Tibial artery (tissue), 4 donors: ENCODE measurements around the gene C10orf90.
"Not testable (repeated sequence)": the region's sequence is repeated elsewhere in the genome, so short reads cannot be mapped to it uniquely, and the experiment has no call there.

Experiments
- DNase-seq, 2 donors: peaks; one replicate each; pipeline ENCODE4 v3.0.0-alpha.2; 2019
- H3K27ac ChIP-seq, 2 donors: fragments of 200-600 bp; sonication (generic) in 1 of 2; 1 replicate in 1 of 2; 2 replicates in 1 of 2; pipeline ENCODE4 v1.5.1; 2018 to 2019; ENCODE audit warnings: mild to moderate bottlenecking in 1 of 2
- H3K27me3 ChIP-seq, 2 donors: fragments of 200-600 bp; sonication (generic) in 1 of 2; one replicate each; pipeline versions ENCODE4 v1.5.1 to v1.6.0; 2016 to 2019
- H3K36me3 ChIP-seq, 3 donors: fragments of 200-600 bp; sonication (generic) in 2 of 3; one replicate each; pipeline ENCODE4 v1.5.1; 2016 to 2019; ENCODE audit warnings: mild to moderate bottlenecking in 2 of 3
- H3K4me1 ChIP-seq, 4 donors: fragments of 200-600 bp; sonication (generic) in 2 of 4; 1 replicate in 3 of 4; 2 replicates in 1 of 4; pipeline ENCODE4 v1.5.1; 2016 to 2019
- H3K4me3 ChIP-seq, 2 donors: fragments of 200-600 bp; sonication (generic) in 1 of 2; 1 replicate in 1 of 2; 2 replicates in 1 of 2; pipeline ENCODE4 v1.5.1; 2018 to 2019; ENCODE audit warnings: mild to moderate bottlenecking in 2 of 2
- H3K9me3 ChIP-seq, 3 donors: fragments of 200-600 bp; sonication (generic) in 1 of 3; one replicate each; pipeline ENCODE4 v1.5.1; 2016 to 2019
- intact Hi-C: fragments of 100-400 bp; cut with DNase I; formaldehyde crosslinking; loops from one replicate; pipeline ENCODE4 v1.15.0; 2023; ENCODE audit warnings: low total_unique reads
- TF ChIP-seq, protein P1 (sequence below), 2 experiments: fragments of 200-600 bp in 1 of 2; fragments of 450-650 bp in 1 of 2; IDR thresholded peaks; one replicate each; pipeline ENCODE4 v1.5.1; 2017 to 2019; ENCODE audit warnings: antibody characterized with exemption in 2 of 2, mild to moderate bottlenecking in 1 of 2, moderate library complexity in 1 of 2

Gene C10orf90

DNA sequence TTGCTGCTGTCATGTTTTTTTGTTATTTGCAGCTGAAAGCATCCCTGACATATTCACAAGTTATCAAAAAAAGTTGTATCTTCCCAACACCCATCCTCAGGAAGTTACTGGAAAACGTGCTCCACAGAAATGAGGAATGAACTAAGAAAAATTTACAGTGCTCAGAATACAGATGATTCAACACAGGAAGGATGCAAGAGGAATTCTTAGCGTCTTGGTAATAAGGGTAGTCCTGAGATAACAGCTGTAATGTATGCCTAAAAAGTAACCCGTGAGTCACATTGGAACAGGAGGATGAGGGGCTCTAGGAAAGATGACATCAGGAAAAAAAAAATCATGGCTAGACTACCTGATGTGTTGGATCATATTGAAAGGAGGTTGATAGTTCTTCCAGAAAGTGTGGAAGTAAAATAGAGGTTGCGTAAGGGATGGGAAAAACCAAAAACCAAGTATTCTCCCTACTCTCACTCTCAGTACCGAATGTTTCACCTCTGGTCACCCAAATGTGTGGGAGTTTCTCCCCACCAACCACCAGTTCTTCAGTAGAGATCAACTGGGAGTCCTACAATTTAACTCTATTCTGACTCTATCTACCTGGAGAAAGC lies 286.1 kb downstream of the C10orf90 start:
- intact Hi-C loops, result no loop called here
- Histone ChIP-seq H3K27ac (no peak overlapping the region), H3K4me1 (peaks cover 0 to 20% (median 11%) of the 10 kb centered on the region in 4 donors), H3K36me3 (no peaks in the 10 kb centered on the region), H3K4me3 (no peak overlapping the region), H3K9me3 (no peaks in the 10 kb centered on the region), H3K27me3 (no peaks in the 10 kb centered on the region)
- TF ChIP-seq, protein P1, sequence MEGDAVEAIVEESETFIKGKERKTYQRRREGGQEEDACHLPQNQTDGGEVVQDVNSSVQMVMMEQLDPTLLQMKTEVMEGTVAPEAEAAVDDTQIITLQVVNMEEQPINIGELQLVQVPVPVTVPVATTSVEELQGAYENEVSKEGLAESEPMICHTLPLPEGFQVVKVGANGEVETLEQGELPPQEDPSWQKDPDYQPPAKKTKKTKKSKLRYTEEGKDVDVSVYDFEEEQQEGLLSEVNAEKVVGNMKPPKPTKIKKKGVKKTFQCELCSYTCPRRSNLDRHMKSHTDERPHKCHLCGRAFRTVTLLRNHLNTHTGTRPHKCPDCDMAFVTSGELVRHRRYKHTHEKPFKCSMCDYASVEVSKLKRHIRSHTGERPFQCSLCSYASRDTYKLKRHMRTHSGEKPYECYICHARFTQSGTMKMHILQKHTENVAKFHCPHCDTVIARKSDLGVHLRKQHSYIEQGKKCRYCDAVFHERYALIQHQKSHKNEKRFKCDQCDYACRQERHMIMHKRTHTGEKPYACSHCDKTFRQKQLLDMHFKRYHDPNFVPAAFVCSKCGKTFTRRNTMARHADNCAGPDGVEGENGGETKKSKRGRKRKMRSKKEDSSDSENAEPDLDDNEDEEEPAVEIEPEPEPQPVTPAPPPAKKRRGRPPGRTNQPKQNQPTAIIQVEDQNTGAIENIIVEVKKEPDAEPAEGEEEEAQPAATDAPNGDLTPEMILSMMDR (IDR thresholded peaks at IDR 0.05), result no peak
- DNase-seq, result no peak

DNA sequence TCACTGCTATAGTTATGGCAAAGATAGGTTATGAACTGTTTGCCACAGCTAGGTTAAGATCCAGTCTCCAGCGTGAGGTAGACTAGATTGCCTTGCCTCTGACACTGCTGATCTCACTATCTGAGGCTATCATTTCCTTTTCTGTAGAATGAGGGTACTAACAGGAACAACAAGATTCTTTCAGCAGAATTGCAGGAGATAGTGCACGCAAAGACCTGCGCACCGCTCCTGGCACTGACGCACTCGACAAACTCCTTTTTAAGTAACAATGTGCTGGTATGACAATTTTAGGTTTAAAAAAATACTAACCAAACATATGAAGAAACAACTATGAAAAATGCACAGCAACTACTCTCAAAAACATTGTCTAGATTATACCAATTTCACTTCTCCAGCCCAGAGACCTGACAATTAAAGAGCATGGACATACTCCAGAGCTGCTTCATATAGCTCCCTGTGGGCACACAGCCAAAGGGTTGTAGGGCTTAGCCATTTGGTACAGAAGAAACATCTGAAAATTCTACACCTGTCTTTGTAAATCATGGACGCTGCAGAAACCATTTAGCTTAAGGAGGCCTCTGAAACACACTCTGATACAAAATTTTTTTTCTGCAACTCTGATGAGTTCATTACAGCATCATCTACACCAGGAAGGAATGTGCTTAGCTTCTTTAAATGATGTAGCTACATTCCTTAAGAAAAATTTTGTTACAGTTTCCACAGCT lies 290.0 kb downstream of the C10orf90 start:
- Histone ChIP-seq H3K4me3 (no peak overlapping the region), H3K36me3 (no peaks in the 10 kb centered on the region), H3K4me1 (no peaks in the 10 kb centered on the region), H3K9me3 (no peaks in the 10 kb centered on the region), H3K27me3 (no peaks in the 10 kb centered on the region), H3K27ac (no peak overlapping the region)
- DNase-seq, result no peak
- intact Hi-C loops, result no loop called here
- TF ChIP-seq, protein P1 (IDR thresholded peaks at IDR 0.05), result no peak

DNA sequence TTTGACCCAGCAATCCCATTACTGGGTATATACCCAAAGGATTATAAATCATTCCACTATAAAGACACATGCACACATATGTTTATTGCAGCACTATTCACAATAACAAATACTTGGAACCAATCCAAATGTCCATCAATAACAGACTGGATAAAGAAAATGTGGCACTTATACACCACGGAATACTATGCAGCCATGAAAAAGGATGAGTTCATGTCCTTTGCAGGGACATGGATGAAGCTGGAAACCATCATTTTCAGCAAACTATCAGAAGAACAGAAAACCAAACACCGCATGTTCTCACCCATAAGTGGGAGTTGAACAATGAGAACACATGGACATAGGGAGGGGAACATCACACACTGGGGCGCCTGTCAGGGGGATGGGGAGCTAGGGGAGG lies 291.3 kb downstream of the C10orf90 start:
- H3K27me3 ChIP-seq, DNase-seq, H3K4me1 ChIP-seq, intact Hi-C loops, H3K27ac ChIP-seq, H3K36me3 ChIP-seq, H3K4me3 ChIP-seq, H3K9me3 ChIP-seq: not testable (repeated sequence)

DNA sequence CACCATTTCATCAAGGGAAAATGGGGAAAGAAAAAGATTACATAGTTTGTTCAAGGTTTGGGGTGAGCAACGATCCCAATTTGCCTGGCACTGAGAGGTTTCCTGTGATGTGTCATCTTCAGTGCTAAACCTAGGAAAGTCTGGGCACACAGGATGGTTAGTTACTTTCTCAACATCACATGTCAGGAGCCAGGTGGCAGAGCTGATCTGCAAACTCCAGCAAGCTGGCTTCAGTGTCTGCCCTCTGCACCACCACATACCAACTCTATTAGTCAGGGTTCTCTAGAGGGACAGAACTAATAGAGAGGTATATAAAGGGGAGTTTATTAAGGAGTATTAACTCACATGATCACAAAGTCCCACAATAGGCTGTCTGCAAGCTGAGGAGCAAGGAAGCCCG lies 293.5 kb downstream of the C10orf90 start:
- TF ChIP-seq, protein P1 (IDR thresholded peaks at IDR 0.05), result no peak
- no peaks in the 10 kb centered on the region for H3K27me3 ChIP-seq
- no peaks in the 10 kb centered on the region for H3K36me3 ChIP-seq
- peaks cover 0 to 13% (median 2%) of the 10 kb centered on the region in 4 donors for H3K4me1 ChIP-seq
- DNase-seq, result no peak
- no peaks in the 10 kb centered on the region for H3K9me3 ChIP-seq
- no peak overlapping the region for H3K4me3 ChIP-seq
- intact Hi-C loops, result no loop called here
- H3K27ac ChIP-seq, result no peak overlapping the region

DNA sequence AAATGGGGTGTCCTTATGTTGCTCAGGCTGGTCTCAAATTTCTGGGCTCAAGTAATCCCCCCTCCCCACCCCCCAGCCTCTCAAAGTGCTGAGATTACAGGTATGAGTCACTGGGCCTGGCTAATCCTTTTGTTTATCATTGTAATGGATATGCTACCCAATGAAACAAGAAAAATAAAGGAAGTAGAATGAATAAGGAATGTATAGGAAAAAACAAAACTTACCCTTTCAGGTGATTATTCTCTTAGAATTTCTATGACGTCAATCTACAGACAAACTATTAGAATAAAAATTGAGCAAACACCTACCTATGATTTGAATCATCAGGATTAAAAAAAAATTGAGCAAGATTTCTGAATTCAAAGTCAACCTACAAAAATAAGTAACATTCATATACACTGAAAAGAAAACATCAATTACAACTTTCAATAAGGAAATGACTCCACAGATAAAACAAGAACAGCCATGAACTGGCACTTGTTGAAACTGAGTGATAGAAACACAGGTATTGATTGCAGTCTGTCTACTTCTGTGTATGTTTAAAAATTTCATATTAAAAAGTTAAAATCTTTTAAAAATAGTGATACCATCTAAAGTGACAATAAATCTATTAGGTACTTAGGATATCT lies 294.5 kb downstream of the C10orf90 start:
- Histone ChIP-seq H3K4me3 (no peak overlapping the region), H3K36me3 (no peaks in the 10 kb centered on the region), H3K27me3 (no peaks in the 10 kb centered on the region), H3K9me3 (no peaks in the 10 kb centered on the region), H3K27ac (no peak overlapping the region), H3K4me1 (peaks cover 0 to 13% (median 2%) of the 10 kb centered on the region in 4 donors)
- no peak for DNase-seq
- TF ChIP-seq, protein P1 (IDR thresholded peaks at IDR 0.05), result no peak
- intact Hi-C loops, result no loop called here

DNA sequence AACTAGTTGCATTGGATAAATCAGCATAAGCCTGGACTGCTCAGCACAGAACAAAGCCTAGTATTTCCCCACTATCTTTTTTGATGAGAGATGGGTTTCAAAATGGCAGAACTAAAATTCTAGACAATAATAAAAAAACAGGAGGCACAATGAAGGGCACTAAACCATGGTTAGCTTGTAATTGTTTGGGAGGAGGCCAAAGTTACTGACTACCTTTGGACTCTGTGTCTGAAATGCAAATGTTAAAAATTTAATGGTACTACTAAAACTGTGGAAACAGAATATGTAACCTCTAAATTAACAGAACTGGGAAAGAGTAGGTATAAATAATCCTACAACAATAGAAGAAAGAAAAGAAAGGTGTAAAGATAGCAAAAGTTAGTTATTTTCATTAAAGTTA lies 295.2 kb downstream of the C10orf90 start:
- TF ChIP-seq, protein P1 (IDR thresholded peaks at IDR 0.05), result no peak
- intact Hi-C loops, result no loop called here

More for the DNA sequence above, 295.2 kb downstream of the C10orf90 start:
- H3K4me3 ChIP-seq, result no peak overlapping the region
- H3K36me3 ChIP-seq, result no peaks in the 10 kb centered on the region
- DNase-seq, result no peak
- H3K27me3 ChIP-seq, result no peaks in the 10 kb centered on the region
- H3K4me1 ChIP-seq, result peaks cover 0 to 13% (median 2%) of the 10 kb centered on the region in 4 donors
- no peak overlapping the region for H3K27ac ChIP-seq
- H3K9me3 ChIP-seq, result no peaks in the 10 kb centered on the region
